B cell (primary cell): ENCODE measurements around the gene AGBL4. TPM values are rescaled to one million over a fixed set of nuclear protein-coding genes. Genes with fewer than 3 reads are reported as not detected.

Source experiments
- ATAC-seq: fragments of 200-7000 bp; cut with Tn5 transposase; one replicate; pipeline ENCODE4 v1.10.0; 2021; ENCODE audit warnings: low read depth, mild to moderate bottlenecking, moderate number of reproducible peaks, moderate library complexity
- CTCF ChIA-PET: fragments of 350-600 bp; sonication (Branson Sonifier 250); formaldehyde crosslinking; loops from one replicate; lab custom pipeline; 2021; ENCODE audit warnings: antibody characterized with exemption, inconsistent platforms; lab: Charles Lee
- POLR2A ChIA-PET: fragments of 350-600 bp; sonication (Branson Sonifier 250); formaldehyde crosslinking; loops from one replicate; lab custom pipeline; 2021; ENCODE audit warnings: antibody characterized with exemption; lab: Charles Lee
- DNase-seq: peaks from one replicate; pipeline ENCODE4 v3.0.0; 2013
- H2AFZ ChIP-seq: 2 replicates; pipeline ENCODE4 v1.6.1; 2012; ENCODE audit warnings: mild to moderate bottlenecking, low read depth, low read length; ENCODE audit not compliant: insufficient read depth, poor library complexity, severe bottlenecking
- H3K27ac ChIP-seq, 2 donors: 1 replicate in 1 of 2; 2 replicates in 1 of 2; pipeline ENCODE4 v1.5.1; 2012 to 2013; ENCODE audit warnings: low read length in 2 of 2, mild to moderate bottlenecking in 2 of 2, moderate library complexity in 1 of 2
- H3K27me3 ChIP-seq, 4 experiments: fragments of 200-600 bp in 1 of 4; sonication (generic) in 1 of 4; replicated peaks in 1 of 4; 1 replicate in 2 of 4; 2 replicates in 2 of 4; pipeline versions ENCODE4 v1.6.1 to v1.7.0; 2013 to 2016; ENCODE audit warnings: low read length in 3 of 4, mild to moderate bottlenecking in 2 of 4, mixed read lengths in 1 of 4, moderate library complexity in 1 of 4; ENCODE audit not compliant: insufficient read depth in 4 of 4, control insufficient read depth in 3 of 4; ENCODE audit errors: control extremely low read depth in 1 of 4
- H3K36me3 ChIP-seq, 2 experiments: replicated peaks in 1 of 2; 1 replicate in 1 of 2; 2 replicates in 1 of 2; pipeline versions ENCODE4 v1.6.1 to v1.7.1; 2013; ENCODE audit warnings: low read length in 1 of 2; ENCODE audit not compliant: insufficient read depth in 2 of 2, control insufficient read depth in 1 of 2; ENCODE audit errors: control extremely low read depth in 1 of 2, extremely low read depth in 1 of 2
- H3K4me1 ChIP-seq, 2 donors: fragments of 200-600 bp in 1 of 2; sonication (generic) in 1 of 2; 1 replicate in 1 of 2; 2 replicates in 1 of 2; pipeline versions ENCODE4 v1.5.1 to v1.6.1; 2013 to 2017; ENCODE audit warnings: low read length in 2 of 2; ENCODE audit not compliant: control insufficient read depth in 2 of 2, insufficient read depth in 2 of 2
- H3K4me2 ChIP-seq: replicated peaks from 2 replicates; pipeline ENCODE3; 2012; ENCODE audit warnings: mild to moderate bottlenecking, low read depth, low read length; ENCODE audit not compliant: poor library complexity, severe bottlenecking
- H3K4me3 ChIP-seq, 5 experiments: fragments of 200-600 bp in 1 of 5; sonication (generic) in 1 of 5; 1 replicate in 3 of 5; 2 replicates in 2 of 5; pipeline versions ENCODE4 v1.5.1 to v1.7.0; 2011 to 2016; ENCODE audit warnings: low read length in 4 of 5, mild to moderate bottlenecking in 4 of 5, low read depth in 2 of 5, control low read depth in 1 of 5, moderate library complexity in 1 of 5; ENCODE audit not compliant: insufficient read depth in 1 of 5; ENCODE audit errors: control extremely low read depth in 1 of 5, extremely low read depth in 1 of 5
- H3K79me2 ChIP-seq: fragments of 200-600 bp; sonication (generic); one replicate; pipeline ENCODE4 v1.6.0; 2016; ENCODE audit warnings: low read length; ENCODE audit not compliant: control insufficient read depth, insufficient read depth
- H3K9ac ChIP-seq: fragments of 200-600 bp; sonication (generic); 2 replicates; pipeline ENCODE4 v1.6.1; 2017; ENCODE audit warnings: mild to moderate bottlenecking, low read length, moderate library complexity
- H3K9me3 ChIP-seq, 3 donors: one replicate each; pipeline versions ENCODE4 v1.6.1 to v1.7.1; 2013; ENCODE audit warnings: low read length in 2 of 3; ENCODE audit not compliant: control insufficient read depth in 2 of 3, insufficient read depth in 1 of 3; ENCODE audit errors: control extremely low read depth in 1 of 3
- H4K20me1 ChIP-seq: 2 replicates; pipeline ENCODE4 v1.6.0; 2012; ENCODE audit warnings: mild to moderate bottlenecking, low read length; ENCODE audit not compliant: insufficient read depth, control insufficient read depth, poor library complexity, severe bottlenecking
- H3K27ac Mint-ChIP-seq: one replicate; pipeline ENCODE4 v1.8.0; 2021; ENCODE audit warnings: mixed read lengths
- H3K27me3 Mint-ChIP-seq: one replicate; pipeline ENCODE4 v1.8.0; 2021; ENCODE audit warnings: mixed read lengths
- H3K4me1 Mint-ChIP-seq: one replicate; pipeline ENCODE4 v1.8.0; 2021; ENCODE audit warnings: mixed read lengths
- H3K4me3 Mint-ChIP-seq: one replicate; pipeline ENCODE4 v1.8.0; 2021; ENCODE audit warnings: mixed read lengths
- H3K9me3 Mint-ChIP-seq: one replicate; pipeline ENCODE4 v1.8.0; 2022; ENCODE audit warnings: mixed read lengths; ENCODE audit not compliant: insufficient read depth
- CTCF ChIP-seq: fragments of 200-600 bp; IDR thresholded peaks from one replicate; pipeline ENCODE4 v1.8.0; 2022; ENCODE audit warnings: antibody characterized with exemption, mild to moderate bottlenecking
- EZH2 ChIP-seq: IDR thresholded peaks from 2 replicates; pipeline ENCODE4 v1.6.1; 2012; ENCODE audit warnings: borderline replicate concordance, low read depth, mild to moderate bottlenecking, moderate library complexity, low read length; ENCODE audit not compliant: insufficient read depth, poor library complexity, severe bottlenecking
- intact Hi-C: fragments of 100-400 bp; cut with micrococcal nuclease; formaldehyde crosslinking; loops from one replicate; pipeline ENCODE4 v1.10.0; 2022
- polyA plus RNA-seq: library from polyadenylated mRNA; depleted of rRNA; stranded (reverse); fragments of >200 nt; gene quantifications from 2 replicates; pipeline ENCODE4 v1.2.3, GENCODE V29; 2012
- total RNA-seq, 2 donors: library from RNA; stranded (reverse); fragments of 120-200 nt in 1 of 2; gene quantifications; 1 replicate in 1 of 2; 2 replicates in 1 of 2; pipeline versions ENCODE4 v1.2.3 to v1.2.4, GENCODE V29; 2013 to 2022

The AGBL4 gene
- total and polyA plus RNA-seq, 2 donors (not counting 1 experiment from before 2014, with no cell fraction given), result 0.07 to 0.12 TPM

DNA sequence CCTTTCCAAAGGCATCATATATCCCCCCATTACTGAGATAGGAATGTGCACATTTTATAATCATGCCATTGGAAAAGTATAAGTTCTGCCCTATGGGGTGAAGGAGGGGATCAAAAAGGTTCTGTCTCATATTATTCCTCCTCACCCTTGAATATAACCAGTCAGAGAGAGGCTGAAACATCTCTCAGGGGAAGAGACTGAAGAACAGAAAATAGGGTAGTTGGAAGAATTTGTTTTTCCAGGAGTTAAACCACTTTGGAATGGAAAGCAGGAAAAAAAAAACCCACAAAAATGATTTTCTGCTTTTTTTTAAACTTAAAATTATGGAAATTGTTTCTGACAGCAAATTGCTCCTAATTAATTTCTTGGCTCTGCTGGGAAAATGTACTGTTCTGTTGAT is 1194.3 kb downstream of the AGBL4 start:
- Mint-ChIP-seq H3K4me3 (no peak overlapping the region), H3K4me1 (no peaks in the 10 kb centered on the region), H3K27ac (no peak overlapping the region), H3K27me3 (peaks cover 33% of the 10 kb centered on the region), H3K9me3 (no peaks in the 10 kb centered on the region)
- TF ChIP-seq CTCF (no peak), EZH2 (no peak)
- DNase-seq (no peak), ATAC-seq (no peak)
- no peak overlapping the region for H2AFZ ChIP-seq
- H4K20me1 ChIP-seq, result no peaks in the 10 kb centered on the region
- ChIA-PET POLR2A (no interaction called here), CTCF (no interaction called here)
- no peaks in the 10 kb centered on the region for H3K79me2 ChIP-seq
- H3K27me3 ChIP-seq, result peaks cover 0 to 10% (median 2%) of the 10 kb centered on the region in 4 experiments
- no peaks in the 10 kb centered on the region for H3K4me1 ChIP-seq
- H3K36me3 ChIP-seq, result no peaks in the 10 kb centered on the region
- intact Hi-C loops, result no loop called here
- H3K4me3 ChIP-seq, result no peak overlapping the region
- H3K9ac ChIP-seq, result no peak overlapping the region
- H3K4me2 ChIP-seq, result no peak overlapping the region
- H3K9me3 ChIP-seq, result no peaks in the 10 kb centered on the region
- H3K27ac ChIP-seq, result no peak overlapping the region

GRCh38 chr1:48823168-48823567 is 1200.6 kb downstream of the AGBL4 start:
- Mint-ChIP-seq H3K27ac (no peak overlapping the region), H3K27me3 (peaks cover 8% of the 10 kb centered on the region), H3K4me1 (no peaks in the 10 kb centered on the region), H3K9me3 (no peaks in the 10 kb centered on the region), H3K4me3 (no peak overlapping the region)
- DNase-seq, result no peak
- ChIA-PET CTCF (no interaction called here), POLR2A (no interaction called here)
- Histone ChIP-seq H3K4me3 (no peak overlapping the region), H3K4me1 (no peaks in the 10 kb centered on the region), H3K9me3 (no peaks in the 10 kb centered on the region), H3K79me2 (no peaks in the 10 kb centered on the region), H3K27ac (no peak overlapping the region), H3K27me3 (peaks cover 0 to 10% (median 0%) of the 10 kb centered on the region in 4 experiments), H2AFZ (no peak overlapping the region), H3K36me3 (no peaks in the 10 kb centered on the region), H4K20me1 (no peaks in the 10 kb centered on the region), H3K9ac (no peak overlapping the region), H3K4me2 (no peak overlapping the region)
- intact Hi-C loops, result no loop called here
- no peak for ATAC-seq
- TF ChIP-seq CTCF (no peak), EZH2 (no peak)
